ENCODE results near the gene OAT. TPM values are rescaled to one million over a fixed set of nuclear protein-coding genes. Genes with fewer than 3 reads are reported as not detected.

The OAT gene
- total RNA-seq, 4 donors from 2014 or later, result 139 to 205 (median 168) TPM

GRCh38 chr10:124384172-124384571 lies 34.6 kb downstream of the OAT start:
- no peak overlapping the region for H3K4me3 ChIP-seq
- TF ChIP-seq EP300 (IDR thresholded peaks at IDR 0.05) (no peak), POLR2A (IDR thresholded peaks at IDR 0.05) (no peak), CTCF (IDR thresholded peaks at IDR 0.05) (no peak), POLR2AphosphoS5 (IDR thresholded peaks at IDR 0.05) (no peak)
- no peak for ATAC-seq
- H3K9me3 ChIP-seq, result no peaks in the 10 kb centered on the region
- peaks cover 0 to 14% (median 3%) of the 10 kb centered on the region in 3 donors for H3K4me1 ChIP-seq
- H3K36me3 ChIP-seq, result no peaks in the 10 kb centered on the region
- no peaks in the 10 kb centered on the region for H3K27me3 ChIP-seq
- WGBS, 2 donors (ENCODE audit: low coverage in 1 of 2), result 26 to 75% methylated on average over 2 to 3 of the region's 4 CpGs
- no peak overlapping the region for H3K27ac ChIP-seq

- TF ChIP-seq CTCF (IDR thresholded peaks at IDR 0.05) (no peak), POLR2A (IDR thresholded peaks at IDR 0.05) (no peak), EP300 (IDR thresholded peaks at IDR 0.05) (no peak), POLR2AphosphoS5 (IDR thresholded peaks at IDR 0.05) (no peak)
- WGBS, 2 donors (ENCODE audit: low coverage in 1 of 2), result 80 to 86% methylated on average over 6 of the region's 6 CpGs
- no peaks in the 10 kb centered on the region for H3K27me3 ChIP-seq
- H3K9me3 ChIP-seq, result no peaks in the 10 kb centered on the region
- no peak for ATAC-seq
- H3K4me3 ChIP-seq, result no peak overlapping the region
- peaks cover 0 to 8% (median under 1%) of the 10 kb centered on the region in 3 donors for H3K4me1 ChIP-seq
- H3K36me3 ChIP-seq, result no peaks in the 10 kb centered on the region
- no peak overlapping the region for H3K27ac ChIP-seq
These were observed 35.2 kb downstream of the OAT start for GRCh38 chr10:124383496-124383895.

- Histone ChIP-seq H3K9me3 (no peaks in the 10 kb centered on the region), H3K4me3 (no peak overlapping the region), H3K36me3 (no peaks in the 10 kb centered on the region), H3K27ac (no peak overlapping the region), H3K27me3 (no peaks in the 10 kb centered on the region), H3K4me1 (peaks cover 0 to 5% (median 0%) of the 10 kb centered on the region in 3 donors)
- no peak for TF ChIP-seq EP300 (IDR thresholded peaks at IDR 0.05)
- TF ChIP-seq POLR2A (IDR thresholded peaks at IDR 0.05), result no peak
- TF ChIP-seq POLR2AphosphoS5 (IDR thresholded peaks at IDR 0.05), result no peak
- TF ChIP-seq CTCF (IDR thresholded peaks at IDR 0.05), result no peak
- no peak for ATAC-seq
- WGBS, 2 donors (ENCODE audit: low coverage in 1 of 2), result 50 to 77% methylated on average over 7 to 17 of the region's 19 CpGs
These were observed 37.6 kb downstream of the OAT start for GRCh38 chr10:124381011-124381611.

GRCh38 chr10:124380256-124380995 lies 38.3 kb downstream of the OAT start:
- H3K36me3 ChIP-seq, result no peaks in the 10 kb centered on the region
- 66 to 83% methylated on average over 4 to 9 of the region's 9 CpGs for WGBS, 2 donors (ENCODE audit: low coverage in 1 of 2)
- peaks cover 0 to 5% (median 0%) of the 10 kb centered on the region in 3 donors for H3K4me1 ChIP-seq
- TF ChIP-seq POLR2AphosphoS5 (IDR thresholded peaks at IDR 0.05), result no peak
- no peak for TF ChIP-seq POLR2A (IDR thresholded peaks at IDR 0.05)
- no peak for TF ChIP-seq EP300 (IDR thresholded peaks at IDR 0.05)
- TF ChIP-seq CTCF (IDR thresholded peaks at IDR 0.05), result no peak
- no peak overlapping the region for H3K27ac ChIP-seq
- H3K27me3 ChIP-seq, result no peaks in the 10 kb centered on the region
- ATAC-seq, result no peak
- H3K9me3 ChIP-seq, result no peaks in the 10 kb centered on the region
- no peak overlapping the region for H3K4me3 ChIP-seq

Measured in gastroesophageal sphincter (tissue), 4 donors.